GM21390 (cell line): ENCODE results near the gene MLH1.

ENCODE experiments used
- ATAC-seq: cut with Tn5 transposase; IDR thresholded peaks from one replicate; pipeline ENCODE4 v1.9.1; 2021; ENCODE audit not compliant: unreplicated experiment

The MLH1 gene

DNA sequence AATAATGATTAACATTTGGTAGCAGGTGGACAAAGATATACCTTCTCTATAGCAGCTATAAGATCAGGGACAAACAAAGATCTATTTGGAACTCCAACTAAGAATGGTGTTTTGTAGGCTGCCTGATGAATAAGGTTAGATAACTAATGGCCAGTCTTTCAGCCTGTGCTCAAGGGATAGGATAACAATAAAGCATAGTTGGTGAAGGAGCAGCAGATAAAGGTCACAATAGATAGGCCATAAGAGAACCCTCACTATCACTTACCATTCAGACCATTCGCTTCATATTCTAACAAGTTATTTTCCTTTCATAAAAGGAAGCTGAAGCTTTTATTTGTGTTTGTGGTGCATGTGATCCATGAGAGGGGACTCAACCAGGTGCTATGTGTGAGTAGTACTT is 20.2 kb upstream of the MLH1 start:
- ATAC-seq = no peak

DNA sequence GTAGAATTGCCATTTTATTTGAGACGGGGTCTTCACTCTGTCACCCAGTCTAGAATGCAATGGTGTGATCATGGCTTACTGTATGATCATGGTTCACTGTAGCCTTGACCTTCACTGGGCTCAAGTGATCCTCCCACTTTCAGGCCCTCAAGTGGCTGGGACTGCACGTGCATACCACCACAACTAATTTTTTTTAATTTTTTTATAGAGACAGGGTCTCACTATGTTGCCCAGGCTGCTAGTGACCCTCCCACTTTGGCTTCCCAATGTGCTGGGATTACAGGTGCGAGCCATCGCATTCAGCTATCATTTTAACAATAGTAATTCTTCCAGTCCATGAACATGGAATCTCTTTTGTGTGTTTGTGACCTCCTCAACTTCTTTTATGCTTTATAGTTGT is 12.3 kb upstream of the MLH1 start:
- ATAC-seq = no peak

DNA sequence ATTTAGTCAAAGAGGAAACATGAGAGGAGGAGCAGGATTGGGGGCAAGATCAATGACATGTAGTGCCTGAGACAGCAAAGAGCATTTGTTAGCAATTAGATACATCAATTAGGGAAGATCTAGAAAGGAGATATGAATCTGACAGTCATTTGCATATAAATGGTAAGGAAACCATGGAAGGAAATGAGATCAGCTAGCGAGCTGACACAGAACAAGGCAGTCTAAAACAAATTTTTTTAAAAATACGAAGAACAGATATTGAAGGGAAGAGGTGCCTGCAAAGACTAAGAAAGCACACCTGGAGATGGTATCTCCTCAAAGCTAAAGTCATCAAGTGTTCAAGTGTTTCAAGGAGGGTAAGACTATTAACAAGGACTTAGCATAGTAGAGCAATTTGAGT is 5.0 kb upstream of the MLH1 start:
- ATAC-seq = no peak

DNA sequence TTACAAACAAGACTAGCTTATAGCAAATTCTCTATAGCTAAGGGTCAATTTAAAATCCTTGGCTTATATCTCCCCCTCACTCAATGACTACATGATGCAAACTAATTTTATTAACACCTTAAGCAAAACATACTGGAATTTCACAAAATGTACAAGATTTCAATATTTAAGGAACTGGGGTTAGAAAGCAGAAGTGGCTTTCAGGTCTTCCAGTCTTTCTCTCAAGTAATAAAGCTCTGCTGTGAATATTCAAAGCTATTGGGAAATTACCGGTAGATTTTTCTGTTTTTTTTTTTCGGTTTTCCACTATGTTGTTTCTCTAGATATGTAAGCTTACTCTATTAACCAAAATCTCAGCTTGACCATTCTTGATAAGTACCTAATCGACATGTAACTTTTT is 4.3 kb upstream of the MLH1 start:
- no peak for ATAC-seq

GRCh38 chr3:36989568-36989967 is 3.8 kb upstream of the MLH1 start:
- no peak for ATAC-seq

GRCh38 chr3:36991147-36991546 is 2.2 kb upstream of the MLH1 start:
- ATAC-seq = no peak

GRCh38 chr3:36991923-36992805 is 1.2 kb upstream of the MLH1 start:
- ATAC-seq = no peak

DNA sequence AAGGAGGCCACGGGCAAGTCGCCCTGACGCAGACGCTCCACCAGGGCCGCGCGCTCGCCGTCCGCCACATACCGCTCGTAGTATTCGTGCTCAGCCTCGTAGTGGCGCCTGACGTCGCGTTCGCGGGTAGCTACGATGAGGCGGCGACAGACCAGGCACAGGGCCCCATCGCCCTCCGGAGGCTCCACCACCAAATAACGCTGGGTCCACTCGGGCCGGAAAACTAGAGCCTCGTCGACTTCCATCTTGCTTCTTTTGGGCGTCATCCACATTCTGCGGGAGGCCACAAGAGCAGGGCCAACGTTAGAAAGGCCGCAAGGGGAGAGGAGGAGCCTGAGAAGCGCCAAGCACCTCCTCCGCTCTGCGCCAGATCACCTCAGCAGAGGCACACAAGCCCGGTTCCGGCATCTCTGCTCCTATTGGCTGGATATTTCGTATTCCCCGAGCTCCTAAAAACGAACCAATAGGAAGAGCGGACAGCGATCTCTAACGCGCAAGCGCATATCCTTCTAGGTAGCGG is 452 bp upstream of the MLH1 start, which contains the start of gene EPM2AIP1:
EPM2AIP1 (minus strand) TSS at position 326 of the 520 bp plus-strand sequence; CDS start at position 272, 54 bp downstream.
- ATAC-seq = peak; percentile 82

GRCh38 chr3:37014620-37015019 is 21.3 kb downstream of the MLH1 start:
- no peak for ATAC-seq

DNA sequence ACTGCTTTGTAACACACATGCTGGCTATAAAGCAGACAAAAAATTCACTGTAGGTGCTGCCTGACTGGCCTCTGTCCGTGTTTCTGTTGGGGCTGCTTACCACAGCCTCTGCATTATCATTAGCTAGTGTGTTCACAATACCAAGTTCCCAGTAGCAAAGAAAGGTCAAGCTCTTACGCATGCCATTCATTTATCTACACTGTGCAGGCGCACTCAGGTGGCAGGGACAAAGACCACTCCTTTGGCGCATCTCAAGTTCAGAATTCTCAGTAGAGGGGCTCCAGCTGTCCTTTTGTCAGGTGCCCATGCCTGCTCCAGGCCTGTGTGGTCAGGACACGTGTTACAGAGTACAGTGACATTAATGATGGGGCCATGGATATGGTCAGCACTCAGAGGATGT is 22.3 kb downstream of the MLH1 start:
- ATAC-seq = no peak

- no peak for ATAC-seq
These were observed 23.6 kb downstream of the MLH1 start for GRCh38 chr3:37016903-37017302.

- ATAC-seq = no peak
These were observed 24.4 kb downstream of the MLH1 start for GRCh38 chr3:37017683-37018082.

DNA sequence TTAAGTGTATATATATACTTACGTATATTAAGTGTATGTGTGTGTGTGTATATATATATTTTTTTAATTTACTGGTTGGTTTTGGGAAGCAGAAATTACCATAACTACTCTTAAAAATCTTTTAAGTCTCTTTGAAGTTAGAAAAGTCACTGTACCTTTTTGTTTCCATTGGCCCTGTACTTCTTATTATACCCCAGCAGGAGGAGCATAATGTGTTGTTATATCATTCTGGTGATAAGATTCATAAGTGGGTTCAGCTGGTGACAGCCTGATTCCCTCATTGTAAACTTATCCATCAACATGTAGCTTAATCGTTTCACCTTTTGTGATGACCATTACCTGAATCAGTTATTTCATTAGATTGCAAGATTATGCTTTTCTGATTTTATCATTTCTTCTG is 30.8 kb downstream of the MLH1 start:
- ATAC-seq = no peak

DNA sequence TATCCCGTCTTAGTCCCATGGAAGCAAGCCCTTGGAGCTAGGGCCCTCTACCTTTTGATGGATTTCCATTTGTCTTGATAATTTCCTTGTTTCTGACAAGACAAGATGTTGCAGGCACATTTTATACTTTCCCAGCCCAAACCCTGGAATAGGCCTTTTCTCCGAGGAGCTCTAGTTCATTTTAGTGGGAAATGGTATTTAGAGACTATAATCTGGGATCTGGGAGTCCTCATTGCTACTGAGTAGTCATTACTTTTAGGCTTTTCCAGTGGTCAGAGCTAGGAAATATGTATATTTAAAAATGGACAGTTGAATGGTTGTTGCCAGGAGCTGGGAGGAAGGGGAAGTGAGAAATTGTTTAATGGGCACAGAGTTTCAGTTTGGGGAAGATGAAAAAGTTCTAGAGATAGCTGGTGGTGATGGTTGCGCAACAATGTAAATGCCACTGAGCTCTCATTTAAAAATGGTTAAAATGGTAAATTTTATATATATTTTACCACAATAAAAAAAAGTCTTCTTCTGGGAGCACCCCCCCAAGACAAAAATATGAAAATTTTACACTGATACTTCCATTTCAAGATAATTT is 31.6 kb downstream of the MLH1 start:
- peak; percentile 63 for ATAC-seq

- ATAC-seq = no peak
These were observed 32.4 kb downstream of the MLH1 start for GRCh38 chr3:37025561-37026335.

- ATAC-seq = no peak
These were observed 33.5 kb downstream of the MLH1 start for GRCh38 chr3:37026851-37027250.

DNA sequence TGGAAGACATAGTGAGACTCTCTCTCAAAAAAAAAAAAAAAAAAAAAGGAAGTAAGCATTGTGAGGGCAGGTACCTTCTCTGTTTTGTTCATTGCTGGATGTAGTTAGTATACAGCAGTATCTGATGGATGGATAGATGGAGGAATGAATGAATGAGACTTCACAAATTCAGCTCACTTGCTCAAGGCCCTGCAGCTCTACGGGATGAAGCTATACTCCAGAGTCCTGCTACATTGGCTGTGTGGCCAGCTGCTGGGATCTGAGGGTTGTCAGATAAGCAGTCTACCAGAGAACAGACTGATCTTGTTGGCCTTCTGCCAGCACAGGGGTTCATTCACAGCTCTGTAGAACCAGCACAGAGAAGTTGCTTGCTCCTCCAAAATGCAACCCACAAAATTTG is 35.0 kb downstream of the MLH1 start:
- no peak for ATAC-seq

- no peak for ATAC-seq
These were observed 35.8 kb downstream of the MLH1 start for GRCh38 chr3:37029111-37029510.

GRCh38 chr3:37029516-37030163 is 36.3 kb downstream of the MLH1 start:
- no peak for ATAC-seq

DNA sequence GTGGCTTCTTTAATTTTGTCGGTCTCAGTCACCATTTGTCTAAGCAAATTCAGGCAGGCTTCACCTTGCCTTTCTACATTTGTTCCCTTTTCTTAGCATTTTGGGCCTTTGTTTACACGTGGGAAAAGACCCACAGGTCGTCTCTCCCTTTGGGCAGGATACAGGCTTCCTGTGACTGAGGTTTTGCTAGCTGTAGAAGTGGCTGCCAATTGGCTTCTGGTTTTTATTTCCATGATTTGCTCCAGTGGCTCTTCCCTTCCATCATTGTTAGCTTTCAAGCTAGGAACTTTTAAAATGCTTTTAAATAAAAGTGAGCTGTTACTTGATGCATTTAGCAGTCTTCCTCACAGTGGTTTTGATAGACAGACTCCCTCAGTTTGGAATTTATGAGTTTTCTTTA is 37.3 kb downstream of the MLH1 start:
- ATAC-seq = no peak

DNA sequence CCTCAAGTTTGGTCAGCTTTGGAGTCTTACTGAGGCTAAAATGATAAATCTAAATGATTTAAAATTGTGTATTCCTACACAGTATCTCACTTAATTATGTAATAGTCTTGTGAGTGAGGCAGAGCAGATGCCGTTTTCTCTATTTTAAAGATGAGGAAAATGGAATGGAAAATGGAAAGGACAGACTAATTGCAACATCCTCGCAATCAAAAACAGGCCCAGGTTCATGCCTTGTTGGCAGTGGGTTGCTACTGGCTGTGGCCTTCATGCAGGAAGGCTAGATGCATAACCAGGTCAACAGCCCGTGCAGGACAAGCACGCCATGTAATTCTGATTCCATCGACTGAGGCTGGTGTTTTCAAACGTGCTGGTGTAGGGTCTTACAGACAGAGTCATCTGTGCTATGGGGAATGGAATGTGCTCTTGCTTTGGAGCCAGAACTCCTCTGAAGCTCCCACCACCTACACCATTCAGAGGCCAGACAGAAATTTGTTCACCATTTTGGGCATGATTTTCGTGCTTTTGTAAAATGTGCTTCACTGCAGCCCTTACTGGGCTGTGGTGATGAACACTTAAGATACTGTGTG is 37.9 kb downstream of the MLH1 start:
- ATAC-seq = no peak
